OCI-LY7 (cell line): ENCODE measurements around the gene ZC2HC1B. TPM values are rescaled to one million over a fixed set of nuclear protein-coding genes. Genes with fewer than 3 reads are reported as not detected.

Experiments used
- BruUV-seq: library from RNA; stranded (reverse); fragments of 400-500 nt; replicated peaks from 2 replicates; lab custom pipeline; 2021; lab: Mats Ljungman, UMichigan
- CTCF ChIA-PET: fragments of 300-600 bp; sonication (Branson Sonifier 250); formaldehyde crosslinking; loops from one replicate; lab custom pipeline; 2022; ENCODE audit warnings: antibody characterized with exemption; ENCODE audit not compliant: unreplicated experiment; lab: Charles Lee
- POLR2A ChIA-PET: fragments of 300-600 bp; sonication (Branson Sonifier 250); formaldehyde crosslinking; loops from one replicate; lab custom pipeline; 2022; ENCODE audit warnings: antibody characterized with exemption; lab: Charles Lee
- DNase-seq: peaks from one replicate; pipeline ENCODE4 v3.0.0-alpha.2; 2015; ENCODE audit warnings: low spot score
- H2AFZ ChIP-seq: fragments of 200-600 bp; sonication (generic), shearing (Covaris generic); 2 replicates; pipeline ENCODE4 v1.6.1; 2014; ENCODE audit warnings: mild to moderate bottlenecking, antibody characterized with exemption, low read length, moderate library complexity
- H3K27ac ChIP-seq: fragments of 200-600 bp; sonication (generic); 2 replicates; pipeline ENCODE4 v1.5.1; 2014; ENCODE audit warnings: mixed run types, low read depth, mild to moderate bottlenecking, moderate library complexity, low read length, inconsistent platforms; ENCODE audit not compliant: poor library complexity, severe bottlenecking
- H3K36me3 ChIP-seq: fragments of 200-600 bp; sonication (generic); 2 replicates; pipeline ENCODE4 v1.6.1; 2014; ENCODE audit warnings: mild to moderate bottlenecking, antibody characterized with exemption, low read length, moderate library complexity, mixed read lengths; ENCODE audit not compliant: insufficient read depth
- H3K4me1 ChIP-seq: fragments of 200-600 bp; sonication (generic); 2 replicates; pipeline ENCODE4 v1.5.1; 2014; ENCODE audit warnings: mild to moderate bottlenecking, low read length; ENCODE audit not compliant: insufficient read depth, poor library complexity, severe bottlenecking
- H3K4me2 ChIP-seq: fragments of 200-600 bp; sonication (generic); 2 replicates; pipeline ENCODE4 v1.6.1; 2014; ENCODE audit warnings: mild to moderate bottlenecking, low read length
- H3K4me3 ChIP-seq: fragments of 200-600 bp; sonication (generic); 2 replicates; pipeline ENCODE4 v1.5.1; 2014; ENCODE audit warnings: mild to moderate bottlenecking, low read depth, low read length; ENCODE audit not compliant: poor library complexity, severe bottlenecking
- H3K79me2 ChIP-seq: fragments of 200-600 bp; sonication (generic); 2 replicates; pipeline ENCODE4 v1.6.1; 2016; ENCODE audit warnings: low read depth, mild to moderate bottlenecking, low read length, moderate library complexity, mixed read lengths; ENCODE audit not compliant: insufficient read depth
- H3K9me2 ChIP-seq: fragments of 200-600 bp; sonication (generic); 2 replicates; pipeline ENCODE4 v1.6.1; 2016; ENCODE audit warnings: mild to moderate bottlenecking, low read length, mixed read lengths; ENCODE audit not compliant: insufficient read depth
- H3K9me3 ChIP-seq: fragments of 200-600 bp; sonication (generic); 2 replicates; pipeline ENCODE4 v1.6.1; 2014; ENCODE audit warnings: mild to moderate bottlenecking, mixed run types, low read length, mixed read lengths
- H4K20me1 ChIP-seq: fragments of 200-600 bp; sonication (generic); 2 replicates; pipeline ENCODE4 v1.6.1; 2014; ENCODE audit warnings: mild to moderate bottlenecking, antibody characterized with exemption, low read length, moderate library complexity, mixed read lengths; ENCODE audit not compliant: insufficient read depth
- EZH2phosphoT487 ChIP-seq: fragments of 200-600 bp; sonication (generic); IDR thresholded peaks from 2 replicates; pipeline ENCODE4 v1.6.1; 2018; ENCODE audit warnings: low read depth, borderline replicate concordance, mild to moderate bottlenecking, mixed run types, antibody characterized with exemption, low read length, moderate library complexity, mixed read lengths
- intact Hi-C: fragments of 100-400 bp; cut with micrococcal nuclease; formaldehyde crosslinking; loops from one replicate; pipeline ENCODE4 v1.10.0; 2022; ENCODE audit not compliant: unreplicated experiment
- total RNA-seq, 2 experiments: library from RNA; depleted of rRNA in 1 of 2; stranded (reverse); fragments of >200 nt in 1 of 2; shearing (Covaris generic) in 1 of 2; gene quantifications; 2 replicates each; pipeline ENCODE4 v1.2.3, GENCODE V29; 2014 to 2022
- TF ChIP-seq, protein P1 (sequence below): fragments of 200-600 bp; sonication (generic); conservative IDR thresholded peaks from 2 replicates; pipeline ENCODE4 v1.5.1; 2014; ENCODE audit warnings: mild to moderate bottlenecking, antibody characterized with exemption, low read length, moderate library complexity, mixed read lengths

Gene ZC2HC1B
- total RNA-seq, 2 experiments from 2014 or later, result not detected

DNA sequence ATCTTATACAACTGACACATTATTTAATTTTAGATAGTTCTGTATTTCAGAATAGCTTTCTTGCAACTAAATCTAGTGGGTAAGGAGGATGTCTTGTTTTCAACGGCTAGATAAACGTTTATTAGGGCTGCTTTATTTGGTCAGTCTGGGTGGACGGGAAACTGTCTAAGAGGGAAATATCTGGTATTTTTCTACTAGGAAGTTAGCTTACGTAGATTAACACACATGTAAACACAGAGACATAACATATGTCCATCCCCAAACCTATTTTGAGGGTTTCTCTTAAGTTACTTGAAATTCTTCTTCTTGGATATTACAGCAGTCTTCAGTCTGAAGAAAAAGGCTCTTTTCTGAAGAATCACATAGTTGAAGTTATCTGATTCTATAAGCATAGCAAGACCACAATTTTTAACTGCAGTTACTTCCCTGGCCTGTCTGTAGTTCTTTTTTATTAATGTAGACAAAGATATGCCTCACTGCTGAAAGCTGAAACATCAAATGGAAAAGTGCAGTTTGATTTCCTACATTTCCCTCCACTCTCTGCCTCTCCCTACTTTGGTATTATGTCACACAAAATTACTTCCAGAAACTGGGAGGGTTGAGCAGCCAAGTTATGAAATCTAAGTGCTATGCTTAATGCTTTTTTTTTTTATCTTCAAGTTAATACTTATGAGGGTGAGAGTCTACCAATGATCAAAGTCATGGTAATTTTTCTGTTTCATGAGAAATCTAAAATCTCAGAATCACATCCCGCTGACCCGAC is 106.4 kb downstream of the ZC2HC1B start:
- no peaks in the 10 kb centered on the region for H3K36me3 ChIP-seq
- no peak overlapping the region for H3K27ac ChIP-seq
- H3K79me2 ChIP-seq, result no peaks in the 10 kb centered on the region
- no peaks in the 10 kb centered on the region for H3K9me3 ChIP-seq
- H3K4me1 ChIP-seq, result no peaks in the 10 kb centered on the region
- intact Hi-C loops, result no loop called here
- no peak overlapping the region for H3K4me2 ChIP-seq
- BruUV-seq, result no TSS peak
- no peaks in the 10 kb centered on the region for H4K20me1 ChIP-seq
- no peak overlapping the region for H2AFZ ChIP-seq
- ChIA-PET CTCF (no interaction called here), POLR2A (no interaction called here)
- H3K4me3 ChIP-seq, result no peak overlapping the region
- TF ChIP-seq EZH2phosphoT487, result no peak
- TF ChIP-seq, protein P1, sequence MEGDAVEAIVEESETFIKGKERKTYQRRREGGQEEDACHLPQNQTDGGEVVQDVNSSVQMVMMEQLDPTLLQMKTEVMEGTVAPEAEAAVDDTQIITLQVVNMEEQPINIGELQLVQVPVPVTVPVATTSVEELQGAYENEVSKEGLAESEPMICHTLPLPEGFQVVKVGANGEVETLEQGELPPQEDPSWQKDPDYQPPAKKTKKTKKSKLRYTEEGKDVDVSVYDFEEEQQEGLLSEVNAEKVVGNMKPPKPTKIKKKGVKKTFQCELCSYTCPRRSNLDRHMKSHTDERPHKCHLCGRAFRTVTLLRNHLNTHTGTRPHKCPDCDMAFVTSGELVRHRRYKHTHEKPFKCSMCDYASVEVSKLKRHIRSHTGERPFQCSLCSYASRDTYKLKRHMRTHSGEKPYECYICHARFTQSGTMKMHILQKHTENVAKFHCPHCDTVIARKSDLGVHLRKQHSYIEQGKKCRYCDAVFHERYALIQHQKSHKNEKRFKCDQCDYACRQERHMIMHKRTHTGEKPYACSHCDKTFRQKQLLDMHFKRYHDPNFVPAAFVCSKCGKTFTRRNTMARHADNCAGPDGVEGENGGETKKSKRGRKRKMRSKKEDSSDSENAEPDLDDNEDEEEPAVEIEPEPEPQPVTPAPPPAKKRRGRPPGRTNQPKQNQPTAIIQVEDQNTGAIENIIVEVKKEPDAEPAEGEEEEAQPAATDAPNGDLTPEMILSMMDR, result no peak
- H3K9me2 ChIP-seq, result no peaks in the 10 kb centered on the region
- no peak for DNase-seq

DNA sequence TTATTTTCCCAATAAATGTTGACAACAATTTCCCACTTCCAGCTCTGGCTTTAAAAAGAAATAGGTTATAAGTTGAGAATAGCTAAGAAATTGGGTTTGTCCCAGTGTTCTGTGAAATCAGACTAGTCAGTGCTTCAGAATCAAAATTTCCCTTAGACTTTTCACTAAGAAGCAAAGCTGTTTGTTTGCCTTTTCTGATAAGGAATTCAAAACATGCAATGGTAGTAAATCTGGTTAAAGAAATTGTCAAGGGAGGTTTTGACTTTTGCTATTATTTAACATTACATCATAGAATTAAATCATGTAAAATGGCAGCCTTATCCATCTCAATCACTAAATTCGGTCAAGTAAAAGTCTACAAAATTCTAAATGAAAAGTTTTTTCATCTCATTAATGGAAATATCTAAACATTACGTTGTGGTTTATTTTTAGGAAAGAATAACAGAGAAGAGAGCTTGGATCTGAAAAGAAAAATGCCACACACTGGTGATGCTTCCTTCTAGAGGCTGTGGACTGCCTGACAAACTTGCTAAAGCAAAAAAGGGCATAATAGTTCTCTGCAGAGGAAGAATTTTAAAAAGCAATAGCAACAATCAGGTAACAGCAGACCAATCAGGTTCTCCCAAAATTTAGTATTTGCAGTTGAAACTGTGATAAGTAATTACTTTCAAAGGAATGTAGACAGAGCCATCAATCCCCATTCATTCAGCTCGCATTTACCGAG is 107.4 kb downstream of the ZC2HC1B start:
- ChIA-PET CTCF (no interaction called here), POLR2A (no interaction called here)
- no TSS peak for BruUV-seq
- Histone ChIP-seq H4K20me1 (no peaks in the 10 kb centered on the region), H3K4me1 (no peaks in the 10 kb centered on the region), H3K36me3 (no peaks in the 10 kb centered on the region), H3K9me3 (no peaks in the 10 kb centered on the region), H3K27ac (no peak overlapping the region), H3K4me2 (no peak overlapping the region), H3K4me3 (no peak overlapping the region), H3K9me2 (no peaks in the 10 kb centered on the region), H2AFZ (no peak overlapping the region), H3K79me2 (no peaks in the 10 kb centered on the region)
- intact Hi-C loops, result no loop called here
- TF ChIP-seq EZH2phosphoT487, result no peak
- DNase-seq, result no peak

DNA sequence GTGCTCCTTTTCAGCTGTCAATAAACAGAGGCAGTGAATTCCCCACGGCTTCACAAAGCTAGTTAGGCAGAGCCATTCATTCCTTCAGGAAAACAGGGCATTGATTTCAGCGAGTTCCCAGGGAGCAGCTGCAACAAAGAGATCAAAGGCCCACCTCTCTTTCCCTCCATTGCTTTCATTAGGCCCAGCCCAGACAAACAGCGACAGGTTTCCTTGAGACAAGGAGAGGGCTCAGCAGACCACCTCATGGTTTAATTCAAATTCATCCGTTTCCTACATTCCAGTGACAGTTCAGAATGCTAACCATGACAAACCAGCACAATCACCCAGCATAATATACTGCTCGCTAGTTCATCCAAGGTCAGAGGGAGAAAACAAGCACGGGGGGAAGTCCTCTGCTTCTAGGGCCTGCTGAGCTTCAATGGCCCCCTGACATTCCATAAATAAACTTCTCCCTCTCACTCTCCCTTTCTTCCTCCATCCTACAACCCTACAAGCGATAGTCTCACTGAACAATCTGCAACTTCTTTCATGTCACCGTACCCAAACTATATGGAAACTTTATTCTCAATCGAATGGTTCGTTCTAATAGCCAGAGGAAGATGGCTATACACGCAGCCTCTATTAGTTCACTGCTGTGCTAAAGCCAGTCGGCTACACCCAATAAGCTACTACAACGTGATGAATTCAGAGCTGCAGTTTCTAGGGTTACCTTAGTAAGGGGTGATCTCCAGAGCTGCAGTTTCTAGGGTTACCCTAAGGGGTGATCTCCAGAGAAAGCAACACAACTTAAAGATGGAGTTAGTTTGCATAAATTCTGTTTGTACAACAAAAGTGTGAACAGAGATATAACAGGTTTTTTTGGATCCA is 109.1 kb downstream of the ZC2HC1B start:
- no peak for TF ChIP-seq EZH2phosphoT487
- TF ChIP-seq, protein P1, result no peak
- no peaks in the 10 kb centered on the region for H3K9me3 ChIP-seq
- BruUV-seq, result no TSS peak
- POLR2A ChIA-PET, result interaction anchor here (0.6 kb wide), 1 partner anchor 945 kb away, joined by 3 read pairs; no protein-coding TSS in a partner anchor
- H3K4me2 ChIP-seq, result no peak overlapping the region
- no peaks in the 10 kb centered on the region for H3K9me2 ChIP-seq
- no peaks in the 10 kb centered on the region for H3K36me3 ChIP-seq
- no peaks in the 10 kb centered on the region for H3K79me2 ChIP-seq
- H2AFZ ChIP-seq, result no peak overlapping the region
- H3K4me3 ChIP-seq, result no peak overlapping the region
- no peak for DNase-seq
- CTCF ChIA-PET, result no interaction called here
- H4K20me1 ChIP-seq, result no peaks in the 10 kb centered on the region
- intact Hi-C loops, result no loop called here
- H3K27ac ChIP-seq, result no peak overlapping the region
- H3K4me1 ChIP-seq, result no peaks in the 10 kb centered on the region
